GM20431 (cell line): ENCODE results near the gene TNRC18.
"Not testable (repeated sequence)": the region's sequence is repeated elsewhere in the genome, so short reads cannot be mapped to it uniquely, and the experiment has no call there.

ENCODE experiments used
- in situ Hi-C: fragments of 300-500 bp; cut with MseI, MboI; formaldehyde crosslinking; loops from one replicate; pipeline ENCODE4 v1.15.0; 2020; ENCODE audit warnings: low sequenced_read_pairs; ENCODE audit not compliant: unreplicated experiment

The TNRC18 gene

DNA sequence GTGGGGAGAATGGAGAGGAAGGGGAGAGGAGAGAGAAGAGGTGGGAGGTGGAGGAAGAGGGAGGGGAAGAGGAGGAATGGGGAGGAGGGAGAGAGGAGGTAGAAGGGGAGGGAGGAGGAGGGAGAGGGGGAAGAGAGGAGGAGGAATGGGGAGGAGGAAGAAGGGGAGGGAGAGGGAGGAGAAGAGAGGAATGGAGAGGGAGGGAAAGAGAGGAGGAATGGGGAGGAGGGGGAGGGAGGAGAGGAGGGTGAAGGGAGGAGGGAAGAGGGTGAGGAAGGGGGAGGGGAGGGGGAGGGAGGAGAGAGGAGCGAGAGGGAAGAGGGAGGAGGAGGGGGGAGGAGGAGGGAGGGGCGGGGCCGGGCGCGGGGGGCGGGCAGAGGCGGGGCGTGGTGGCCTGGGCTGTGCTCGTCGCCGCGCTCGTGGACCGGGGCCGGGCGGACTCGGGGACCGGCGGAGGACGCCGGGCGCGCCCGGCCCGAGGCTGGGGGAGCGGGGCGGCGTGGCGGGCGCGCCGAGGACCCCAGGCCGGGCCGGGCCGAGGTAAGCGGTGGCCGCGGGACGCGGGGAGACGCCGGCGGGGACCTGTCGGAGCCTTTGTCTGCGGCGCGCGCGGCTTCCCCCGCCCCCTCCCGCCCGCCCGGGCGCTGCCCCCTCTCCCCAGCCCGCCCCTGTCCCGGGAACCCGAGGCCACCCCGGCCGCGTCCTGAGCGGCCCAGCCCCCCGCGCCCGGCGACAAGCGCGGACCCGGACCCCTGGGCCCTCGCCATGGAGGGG is 140.9 kb downstream of the TNRC18 start, which contains the start of gene SLC29A4:
Gene SLC29A4, plus strand, starts transcription at position 401 of the 774 bp plus-strand sequence. CDS start 4,874 bp downstream, outside the sequence.
- in situ Hi-C loops: no loop called here

DNA sequence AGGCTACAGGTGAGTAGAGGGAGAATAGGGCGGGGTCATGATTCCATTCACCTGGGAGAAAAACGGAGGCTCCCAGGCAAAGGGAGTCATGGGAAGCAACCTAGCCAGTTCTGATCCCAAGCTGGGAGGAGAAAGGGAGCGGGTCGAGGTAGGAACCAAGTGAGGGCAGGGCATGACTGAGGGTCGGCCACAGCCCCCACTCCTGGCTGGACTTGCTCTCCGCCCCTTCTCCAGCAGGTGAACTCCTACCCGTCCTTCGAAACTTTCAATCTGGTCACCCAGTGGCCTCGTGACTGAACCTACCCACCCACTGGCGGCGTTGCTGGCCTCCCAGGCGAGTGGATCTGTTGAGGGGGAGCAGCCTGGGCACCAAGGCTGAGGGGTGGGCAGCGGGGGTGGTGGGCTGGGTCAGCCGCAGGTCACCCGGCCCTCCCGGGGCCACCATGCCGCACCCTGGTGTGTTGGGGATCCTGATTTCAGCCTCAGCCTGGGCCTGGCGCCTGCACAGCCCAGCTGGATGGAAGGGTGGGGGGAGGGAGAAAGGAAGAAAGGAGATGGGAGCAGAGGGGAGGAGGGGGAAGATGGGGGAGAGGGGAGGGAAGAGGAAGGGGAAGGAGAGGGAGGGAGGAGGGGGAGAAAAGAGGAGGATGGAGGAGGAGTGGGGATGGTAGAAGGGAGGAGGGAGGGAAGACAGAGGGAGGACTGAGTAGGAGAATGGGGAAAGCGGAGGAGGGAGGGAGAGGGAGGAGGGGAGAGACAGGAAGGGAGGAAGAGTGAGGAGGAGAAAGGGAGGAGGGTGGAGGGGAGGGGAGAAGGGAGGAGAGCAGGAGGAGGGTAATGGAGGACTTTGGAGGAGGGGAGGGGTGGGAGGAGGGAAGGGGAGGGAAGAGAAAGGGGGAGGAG is 141.8 kb downstream of the TNRC18 start:
- in situ Hi-C loops: not testable (repeated sequence)

DNA sequence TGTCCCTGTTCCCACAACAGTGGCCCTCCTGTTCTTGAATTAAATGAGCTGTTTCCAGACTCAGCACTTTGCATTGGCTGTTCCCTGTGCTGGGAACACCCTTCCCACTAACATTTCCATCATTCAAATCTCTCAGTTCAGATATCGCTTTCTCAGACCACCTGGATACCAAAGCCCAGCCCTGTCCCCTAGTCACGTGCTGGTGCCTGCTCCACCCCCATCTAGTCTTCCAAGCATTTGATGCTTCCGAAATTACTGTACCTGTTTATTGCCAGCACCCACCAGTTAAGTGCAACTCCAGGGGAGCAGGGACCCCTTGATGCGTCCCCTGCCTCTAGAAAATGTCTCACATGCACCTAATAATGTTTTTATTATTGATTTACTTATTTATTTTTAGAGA is 143.9 kb downstream of the TNRC18 start:
- in situ Hi-C loops: no loop called here

GRCh38 chr7:5278766-5279165 is 144.9 kb downstream of the TNRC18 start:
- in situ Hi-C loops: no loop called here

DNA sequence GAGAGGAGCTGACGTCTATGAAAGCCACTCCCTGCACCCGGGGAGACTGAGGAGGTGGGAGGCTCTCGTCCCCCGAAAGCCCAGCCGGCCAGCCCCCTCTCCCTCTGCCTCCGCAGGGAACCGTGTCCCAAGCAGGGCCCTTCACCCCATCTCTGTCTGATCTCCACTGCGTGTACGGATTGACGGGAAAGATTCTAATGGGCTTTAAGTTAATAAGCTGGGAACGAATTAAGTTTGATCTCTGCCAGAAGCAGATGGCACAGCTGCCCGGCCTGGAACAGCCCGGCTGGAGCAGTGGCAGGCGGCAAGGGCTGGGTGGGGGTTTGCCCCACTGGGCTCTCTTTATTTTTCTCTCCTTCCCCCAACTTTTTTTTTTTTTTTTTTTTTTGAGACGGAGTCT is 147.0 kb downstream of the TNRC18 start:
- in situ Hi-C loops: no loop called here

GRCh38 chr7:5276123-5276522 is 147.5 kb downstream of the TNRC18 start:
- in situ Hi-C loops: not testable (repeated sequence)

DNA sequence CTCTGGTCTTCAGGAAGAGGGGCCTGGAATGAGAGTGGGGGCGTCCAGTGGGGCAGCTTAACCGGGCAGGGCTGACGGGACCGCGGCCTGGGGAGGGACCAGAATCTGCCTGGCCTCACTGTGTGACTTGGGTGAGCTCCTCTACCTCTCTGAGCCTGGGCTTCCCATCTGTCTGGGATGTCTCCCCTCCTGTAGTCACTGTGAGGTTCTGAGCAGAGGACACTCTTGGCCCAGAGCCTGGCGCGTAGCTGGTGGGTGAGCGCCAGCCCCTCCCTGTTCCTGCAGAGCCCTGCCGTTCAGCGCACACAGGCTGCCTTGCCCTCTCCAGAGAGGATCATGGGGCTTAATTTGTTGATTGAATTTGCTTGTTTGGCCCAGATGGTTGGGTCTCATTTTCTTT is 148.1 kb downstream of the TNRC18 start:
- in situ Hi-C loops: not testable (repeated sequence)

DNA sequence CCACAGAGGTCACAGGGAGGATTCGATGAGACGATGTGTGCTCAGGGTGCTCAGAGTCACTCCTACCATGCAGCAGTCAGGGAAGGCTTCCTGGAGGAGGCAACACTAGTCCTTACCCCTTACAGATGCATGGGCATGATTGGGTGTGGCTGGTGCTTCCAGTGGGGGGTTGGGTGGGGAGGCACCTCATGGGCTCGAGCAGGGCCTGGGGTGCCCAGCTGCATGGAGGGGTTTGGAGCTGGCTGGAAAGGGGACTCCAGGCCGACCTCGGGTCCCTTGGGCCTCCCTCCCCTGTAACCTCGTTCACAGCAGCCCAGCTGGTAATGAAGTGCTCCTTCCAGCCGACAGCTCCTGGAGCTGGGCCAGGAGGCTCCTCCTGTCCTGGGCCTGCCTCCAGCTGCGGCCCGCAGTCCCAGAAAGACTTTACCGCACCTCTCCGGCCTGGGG is 148.6 kb downstream of the TNRC18 start:
- in situ Hi-C loops: not testable (repeated sequence)

DNA sequence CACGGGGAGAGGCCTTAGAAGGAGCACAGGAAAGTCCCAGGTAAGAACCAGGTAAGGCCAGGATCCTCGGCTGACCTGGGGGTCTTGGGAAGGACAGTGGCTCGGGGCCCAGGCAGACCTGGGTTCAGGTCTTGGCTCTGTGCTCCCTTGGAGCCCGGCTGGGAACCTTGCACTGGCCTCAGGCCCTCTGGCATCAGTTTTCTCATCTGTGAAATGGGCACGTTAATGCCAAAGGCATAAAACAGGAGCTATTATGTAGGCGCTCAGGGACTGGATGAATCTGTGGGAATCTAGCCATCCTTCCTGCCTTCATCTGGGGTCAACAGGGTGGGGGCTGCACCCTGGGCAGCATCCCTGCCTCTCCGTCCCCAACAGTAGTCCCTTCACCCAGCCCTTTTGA is 149.2 kb downstream of the TNRC18 start:
- in situ Hi-C loops: no loop called here

DNA sequence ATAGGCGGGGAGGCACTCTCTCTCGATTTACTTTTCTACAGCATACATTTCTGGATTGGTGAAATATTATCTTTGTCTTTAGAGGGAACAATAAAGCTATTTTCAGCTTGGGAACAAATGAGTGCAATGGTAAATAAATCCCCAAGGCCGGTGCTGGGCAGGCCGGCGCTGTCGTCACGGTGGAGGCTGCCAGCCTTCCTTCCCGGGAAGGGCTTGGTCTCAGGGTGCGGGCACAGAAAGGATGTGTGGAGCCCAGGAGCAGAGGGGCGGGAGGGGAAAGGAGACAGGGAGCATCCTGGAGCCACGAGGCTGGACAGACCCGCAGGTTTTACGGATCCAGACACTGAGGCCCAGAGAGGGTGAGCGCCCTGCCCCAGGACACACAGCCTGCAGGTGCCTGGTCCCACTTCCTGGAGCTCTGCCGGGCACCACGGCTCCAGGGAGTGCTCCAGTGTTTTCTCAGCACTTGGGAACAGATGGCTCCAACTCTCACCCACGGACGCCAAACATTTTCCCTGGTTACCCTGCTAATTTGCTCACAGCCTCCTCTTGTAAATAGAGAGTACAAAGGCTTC is 149.7 kb downstream of the TNRC18 start:
- in situ Hi-C loops: not testable (repeated sequence)

DNA sequence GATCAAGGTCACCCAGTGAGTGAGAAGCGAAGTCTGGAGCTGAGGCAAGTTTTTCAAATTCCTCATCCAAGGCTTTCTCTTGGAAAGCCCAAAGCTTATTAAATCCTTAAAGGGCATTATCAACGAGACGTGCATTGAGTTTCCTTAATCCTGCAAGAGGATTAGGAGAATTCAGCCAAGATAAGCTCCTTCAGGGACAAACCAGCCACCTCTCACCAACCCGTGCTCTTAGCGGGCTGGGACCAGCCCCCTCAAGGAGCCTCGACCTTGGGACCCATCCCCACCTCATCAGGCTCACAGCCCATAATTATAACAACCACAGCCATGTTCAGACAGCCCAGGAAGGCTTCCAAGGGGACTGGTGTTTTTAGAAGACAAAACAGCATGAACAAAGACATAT is 152.8 kb downstream of the TNRC18 start:
- in situ Hi-C loops: no loop called here

- in situ Hi-C loops: not testable (repeated sequence)
Observed at GRCh38 chr7:5269992-5270657, 153.5 kb downstream of the TNRC18 start.

GRCh38 chr7:5267829-5268228 is 155.8 kb downstream of the TNRC18 start:
- in situ Hi-C loops: not testable (repeated sequence)

DNA sequence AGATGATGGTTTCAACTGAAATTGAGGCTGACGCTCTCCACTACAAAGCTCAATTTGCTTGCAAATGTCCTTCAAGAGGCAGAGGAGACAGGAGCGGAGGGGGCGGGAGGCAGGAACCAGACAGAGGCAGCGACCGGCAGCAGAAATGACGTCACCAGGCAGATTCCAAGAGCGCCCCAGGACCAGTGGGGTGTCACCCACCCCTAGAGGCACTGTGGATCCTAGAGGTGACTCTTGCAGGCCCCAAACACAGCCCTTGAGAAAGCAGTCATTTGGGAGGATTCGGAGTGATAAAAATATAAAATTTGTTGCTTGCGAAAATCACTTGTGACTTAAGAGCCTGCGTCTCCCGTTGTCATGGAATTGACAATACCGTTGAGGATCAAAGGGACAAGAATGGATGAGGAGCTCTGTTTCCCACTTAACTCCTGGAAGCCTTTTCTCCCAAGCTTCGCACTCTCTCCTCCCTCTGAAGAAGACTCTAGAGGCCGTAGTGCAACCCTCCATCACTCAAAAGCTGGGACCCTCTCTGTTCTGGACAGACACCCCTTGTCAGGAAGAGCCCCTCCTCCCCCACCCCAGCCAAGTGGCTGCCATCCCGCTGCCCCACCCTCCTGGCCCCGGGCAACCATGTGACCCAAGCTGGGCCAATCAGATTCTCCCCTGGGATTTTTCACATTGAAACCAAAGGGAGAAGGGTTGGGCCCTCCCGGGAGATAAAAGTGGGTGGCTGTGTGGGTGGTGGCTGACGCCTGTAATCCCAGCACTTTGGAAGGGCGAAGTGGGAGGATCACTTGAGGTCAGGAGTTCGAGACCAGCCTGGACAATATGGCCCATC is 157.2 kb downstream of the TNRC18 start:
- in situ Hi-C loops: no loop called here

DNA sequence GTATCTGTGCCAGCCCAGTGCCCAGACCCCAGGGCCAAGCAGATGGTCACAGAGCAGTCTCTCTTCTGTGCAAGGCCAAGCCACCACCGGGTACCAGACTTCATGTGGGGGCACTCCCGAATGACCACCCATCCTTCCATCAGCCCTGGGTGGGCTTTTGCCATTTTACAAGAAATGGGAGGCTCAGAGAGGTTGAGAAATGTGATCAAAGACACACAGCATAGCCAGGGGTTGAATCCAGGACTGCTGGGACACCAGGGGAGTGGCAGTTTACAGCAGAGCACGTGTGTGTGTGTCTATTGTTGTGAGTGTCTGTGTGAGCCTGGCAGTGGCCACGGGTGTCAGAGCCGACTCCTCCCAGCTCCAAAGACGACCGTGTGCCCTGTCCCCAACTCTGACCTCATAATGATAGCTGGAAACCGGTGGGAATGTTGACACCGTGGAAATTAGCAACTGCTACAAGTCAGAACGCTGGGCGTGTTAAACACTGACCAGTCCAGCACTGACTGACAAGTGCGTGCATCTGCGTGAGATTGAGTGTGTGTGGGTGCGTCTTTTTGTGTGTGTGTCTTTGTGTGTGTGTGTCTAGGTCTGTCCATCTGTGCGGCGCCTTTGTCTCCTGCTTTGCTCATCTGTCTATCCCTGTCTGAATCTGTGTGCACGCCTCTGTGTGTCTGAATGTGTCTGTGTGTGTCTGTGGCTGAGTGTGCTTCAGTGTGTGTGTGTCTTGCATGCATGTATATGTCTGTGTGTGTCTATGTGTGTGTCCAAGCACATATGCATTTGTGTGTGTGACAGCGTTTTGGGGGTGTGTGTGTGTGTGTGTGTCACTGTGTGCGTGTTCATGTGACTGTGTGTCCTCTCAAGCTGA is 158.1 kb downstream of the TNRC18 start:
- in situ Hi-C loops: no loop called here

DNA sequence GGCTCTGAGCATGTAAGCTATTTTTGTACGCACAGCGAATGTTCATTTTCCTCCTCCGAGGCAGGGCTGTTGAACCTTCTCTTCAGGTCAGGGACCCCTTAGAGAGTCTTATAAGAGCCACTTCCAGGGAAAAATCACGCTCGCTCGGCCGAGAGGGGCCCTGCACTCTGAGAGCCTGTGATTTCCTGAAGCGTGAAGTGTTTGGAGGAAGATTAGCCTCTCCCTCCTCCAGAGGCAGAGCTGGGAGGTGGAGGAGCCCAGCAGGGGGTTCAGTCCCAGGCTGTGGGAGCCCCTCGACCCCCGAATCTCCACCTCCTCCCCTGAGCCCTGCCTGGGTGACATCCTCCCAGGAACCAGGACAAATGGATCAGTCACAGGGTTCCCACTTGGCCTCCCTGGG is 160.6 kb downstream of the TNRC18 start:
- in situ Hi-C loops: not testable (repeated sequence)

- in situ Hi-C loops: not testable (repeated sequence)
Observed at GRCh38 chr7:5260530-5261068, 163.0 kb downstream of the TNRC18 start.
